ENCODE data around the gene PRKCD. TPM values are rescaled to one million over a fixed set of nuclear protein-coding genes. Genes with fewer than 3 reads are reported as not detected.
A peak's percentile ranks its signal among the peaks of the same experiment; 100 is the strongest.

Gene PRKCD
- total and polyA plus RNA-seq, 2 donors (not counting 1 experiment from before 2014, with no cell fraction given), result 46.7 to 68.8 TPM

DNA sequence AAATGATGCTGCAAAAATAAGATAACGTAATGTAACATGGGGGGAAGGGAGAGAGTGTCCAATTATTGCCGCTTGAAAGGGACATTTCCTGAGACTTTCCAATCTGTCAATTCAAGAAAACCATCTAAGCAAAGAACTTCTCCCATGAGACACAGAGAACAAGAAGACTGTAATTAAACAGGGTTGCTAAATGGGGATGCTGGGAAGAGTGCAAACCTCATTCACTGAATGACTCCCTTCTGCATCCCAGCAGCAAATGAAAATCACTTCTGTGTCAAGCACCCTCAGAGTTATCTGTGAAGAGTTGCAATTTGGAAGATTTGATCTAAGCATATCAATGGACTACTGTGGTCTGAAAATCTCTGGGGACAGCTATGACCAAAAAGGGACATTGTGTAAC is 34.4 kb upstream of the PRKCD start:
- Histone ChIP-seq H3K79me2 (ENCODE audit: control insufficient read depth, insufficient read depth, low read length) (peaks cover 42% of the 10 kb centered on the region), H3K9ac (ENCODE audit: low read length) (no peak overlapping the region), H3K36me3 (replicated peaks in 1 of 2; ENCODE audit: control extremely low read depth in 1 of 2, control insufficient read depth in 1 of 2, extremely low read depth in 1 of 2, insufficient read depth in 2 of 2, low read length in 1 of 2) (peaks cover 19 to 44% of the 10 kb centered on the region in 2 experiments), H3K27me3 (replicated peaks in 1 of 4; ENCODE audit: control extremely low read depth in 1 of 4, control insufficient read depth in 3 of 4, insufficient read depth in 4 of 4, low read length in 3 of 4) (no peaks in the 10 kb centered on the region), H3K27ac (ENCODE audit: low read length in 2 of 2) (no peak overlapping the region), H2AFZ (ENCODE audit: insufficient read depth, low read depth, low read length, poor library complexity, severe bottlenecking) (no peak overlapping the region), H3K4me1 (ENCODE audit: control insufficient read depth in 2 of 2, insufficient read depth in 2 of 2, low read length in 2 of 2) (peaks cover 16 to 22% of the 10 kb centered on the region in 2 donors), H3K4me3 (ENCODE audit: control extremely low read depth in 1 of 5, extremely low read depth in 1 of 5, insufficient read depth in 1 of 5, low read depth in 2 of 5, low read length in 4 of 5) (no peak overlapping the region), H3K4me2 (replicated peaks; ENCODE audit: low read depth, low read length, poor library complexity, severe bottlenecking) (no peak overlapping the region), H4K20me1 (ENCODE audit: control insufficient read depth, insufficient read depth, low read length, poor library complexity, severe bottlenecking) (no peaks in the 10 kb centered on the region), H3K9me3 (ENCODE audit: control extremely low read depth in 1 of 3, control insufficient read depth in 2 of 3, insufficient read depth in 1 of 3, low read length in 2 of 3) (no peaks in the 10 kb centered on the region)
- ATAC-seq (ENCODE audit: low read depth) (no peak), DNase-seq (no peak)
- no peaks in the 10 kb centered on the region for H3K9me3 Mint-ChIP-seq (ENCODE audit: insufficient read depth)
- no peak overlapping the region for H3K4me3 Mint-ChIP-seq
- CTCF ChIA-PET, result interaction anchor here (0.5 to 4.0 kb wide), 4 partner anchors 12 to 204 kb away, joined by 3 to 30 read pairs (median 12); no protein-coding TSS in a partner anchor
- no CpG with 5 or more reads among the region's 2 CpGs for WGBS (ENCODE audit: insufficient coverage)
- no peak overlapping the region for H3K27ac Mint-ChIP-seq
- H3K4me1 Mint-ChIP-seq, result peaks cover 26% of the 10 kb centered on the region
- TF ChIP-seq, protein P1, sequence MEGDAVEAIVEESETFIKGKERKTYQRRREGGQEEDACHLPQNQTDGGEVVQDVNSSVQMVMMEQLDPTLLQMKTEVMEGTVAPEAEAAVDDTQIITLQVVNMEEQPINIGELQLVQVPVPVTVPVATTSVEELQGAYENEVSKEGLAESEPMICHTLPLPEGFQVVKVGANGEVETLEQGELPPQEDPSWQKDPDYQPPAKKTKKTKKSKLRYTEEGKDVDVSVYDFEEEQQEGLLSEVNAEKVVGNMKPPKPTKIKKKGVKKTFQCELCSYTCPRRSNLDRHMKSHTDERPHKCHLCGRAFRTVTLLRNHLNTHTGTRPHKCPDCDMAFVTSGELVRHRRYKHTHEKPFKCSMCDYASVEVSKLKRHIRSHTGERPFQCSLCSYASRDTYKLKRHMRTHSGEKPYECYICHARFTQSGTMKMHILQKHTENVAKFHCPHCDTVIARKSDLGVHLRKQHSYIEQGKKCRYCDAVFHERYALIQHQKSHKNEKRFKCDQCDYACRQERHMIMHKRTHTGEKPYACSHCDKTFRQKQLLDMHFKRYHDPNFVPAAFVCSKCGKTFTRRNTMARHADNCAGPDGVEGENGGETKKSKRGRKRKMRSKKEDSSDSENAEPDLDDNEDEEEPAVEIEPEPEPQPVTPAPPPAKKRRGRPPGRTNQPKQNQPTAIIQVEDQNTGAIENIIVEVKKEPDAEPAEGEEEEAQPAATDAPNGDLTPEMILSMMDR (IDR thresholded peaks at IDR 0.05), result no peak
- no peak for TF ChIP-seq EZH2 (IDR thresholded peaks at IDR 0.05; ENCODE audit: borderline replicate concordance, insufficient read depth, low read depth, low read length, poor library complexity, severe bottlenecking)
- intact Hi-C loops (cut with micrococcal nuclease), result no loop called here
- no peaks in the 10 kb centered on the region for H3K27me3 Mint-ChIP-seq
- POLR2A ChIA-PET, result no interaction called here

DNA sequence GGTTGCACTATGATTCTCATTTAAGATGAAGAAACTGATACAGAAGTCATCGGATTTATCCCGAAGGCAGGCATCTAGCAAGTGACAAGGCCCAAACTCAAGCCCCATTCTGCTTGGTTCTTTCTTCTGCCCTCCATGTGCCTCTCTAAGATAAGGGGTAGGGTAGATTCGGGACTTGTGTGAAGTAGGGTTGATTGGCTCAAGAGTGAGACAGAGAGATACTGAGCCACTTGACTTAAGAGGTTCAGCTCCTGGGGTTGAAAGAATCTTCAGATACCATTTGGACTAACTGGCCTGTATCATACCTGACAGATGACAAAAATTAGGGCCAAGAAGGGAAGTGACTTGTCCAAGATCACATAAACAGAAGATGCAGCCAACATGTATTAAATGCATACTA is 31.7 kb upstream of the PRKCD start:
- Mint-ChIP-seq H3K27me3 (no peaks in the 10 kb centered on the region), H3K4me1 (peaks cover 26% of the 10 kb centered on the region), H3K9me3 (ENCODE audit: insufficient read depth) (no peaks in the 10 kb centered on the region), H3K27ac (peak overlapping the region; percentile 97), H3K4me3 (peak overlapping the region; percentile 94)
- Histone ChIP-seq H3K79me2 (ENCODE audit: control insufficient read depth, insufficient read depth, low read length) (peaks cover 50% of the 10 kb centered on the region), H3K36me3 (replicated peaks in 1 of 2; ENCODE audit: control extremely low read depth in 1 of 2, control insufficient read depth in 1 of 2, extremely low read depth in 1 of 2, insufficient read depth in 2 of 2, low read length in 1 of 2) (peaks cover 6 to 16% of the 10 kb centered on the region in 2 experiments), H3K27ac (ENCODE audit: low read length in 2 of 2) (peak overlapping the region in 1 of 2 donors; percentile 97), H3K9ac (ENCODE audit: low read length) (peak overlapping the region; percentile 92), H3K4me3 (ENCODE audit: control extremely low read depth in 1 of 5, extremely low read depth in 1 of 5, insufficient read depth in 1 of 5, low read depth in 2 of 5, low read length in 4 of 5) (peak overlapping the region; percentile 76 to 87 (median 87)), H3K4me1 (ENCODE audit: control insufficient read depth in 2 of 2, insufficient read depth in 2 of 2, low read length in 2 of 2) (peaks cover 16 to 22% of the 10 kb centered on the region in 2 donors), H3K4me2 (replicated peaks; ENCODE audit: low read depth, low read length, poor library complexity, severe bottlenecking) (peak overlapping the region; percentile 87), H3K27me3 (replicated peaks in 1 of 4; ENCODE audit: control extremely low read depth in 1 of 4, control insufficient read depth in 3 of 4, insufficient read depth in 4 of 4, low read length in 3 of 4) (no peaks in the 10 kb centered on the region), H3K9me3 (ENCODE audit: control extremely low read depth in 1 of 3, control insufficient read depth in 2 of 3, insufficient read depth in 1 of 3, low read length in 2 of 3) (no peaks in the 10 kb centered on the region), H2AFZ (ENCODE audit: insufficient read depth, low read depth, low read length, poor library complexity, severe bottlenecking) (peak overlapping the region; percentile 93), H4K20me1 (ENCODE audit: control insufficient read depth, insufficient read depth, low read length, poor library complexity, severe bottlenecking) (no peaks in the 10 kb centered on the region)
- ChIA-PET POLR2A (interaction anchor here (1.0 to 5.9 kb wide), 2 partner anchors 31 to 51 kb away, joined by 4 to 22 read pairs; partner anchors contain the start of gene PRKCD), CTCF (interaction anchor here (1.0 to 4.0 kb wide), 5 partner anchors 8 to 66 kb away, joined by 3 to 30 read pairs (median 6); no protein-coding TSS in a partner anchor)
- 50% methylated on average over 1 of the region's 3 CpGs for WGBS (ENCODE audit: insufficient coverage)
- DNase-seq (peak; percentile 13), ATAC-seq (ENCODE audit: low read depth) (no peak)
- TF ChIP-seq EZH2 (IDR thresholded peaks at IDR 0.05; ENCODE audit: borderline replicate concordance, insufficient read depth, low read depth, low read length, poor library complexity, severe bottlenecking), result no peak
- TF ChIP-seq, protein P1 (IDR thresholded peaks at IDR 0.05), result no peak
- intact Hi-C loops (cut with micrococcal nuclease), result no loop called here
